Stimulated activated memory B cell treated with anti-CD40 and anti-IgM and Interleukin-4, amounts not matched to agents 10 μg/mL and 1 μg/mL and 100 μg/mL, for 72 hours (primary cell): ENCODE results near the gene WDSUB1.

Experiments used
- ATAC-seq: fragments of 150-1000 bp; cut with Tn5 transposase; 2 replicates; pipeline ENCODE4 v1.10.0; 2021
- H3K27ac Mint-ChIP-seq: one replicate; pipeline ENCODE4 v1.8.0; 2022; ENCODE audit warnings: mild to moderate bottlenecking, mixed read lengths
- H3K27me3 Mint-ChIP-seq: one replicate; pipeline ENCODE4 v1.8.0; 2022; ENCODE audit warnings: mixed read lengths
- H3K36me3 Mint-ChIP-seq: one replicate; pipeline ENCODE4 v1.8.0; 2022; ENCODE audit warnings: mixed read lengths
- H3K4me1 Mint-ChIP-seq: one replicate; pipeline ENCODE4 v1.8.0; 2022; ENCODE audit warnings: mixed read lengths
- H3K4me3 Mint-ChIP-seq: one replicate; pipeline ENCODE4 v1.8.0; 2022; ENCODE audit warnings: mild to moderate bottlenecking, moderate library complexity, mixed read lengths
- H3K9me3 Mint-ChIP-seq: one replicate; pipeline ENCODE4 v1.8.0; 2022; ENCODE audit warnings: mixed read lengths

Gene WDSUB1

GRCh38 chr2:159199761-159200465 lies 86.6 kb downstream of the WDSUB1 start:
- Mint-ChIP-seq H3K9me3 (no peaks in the 10 kb centered on the region), H3K36me3 (no peaks in the 10 kb centered on the region), H3K4me1 (peaks cover 13% of the 10 kb centered on the region), H3K4me3 (no peak overlapping the region), H3K27ac (no peak overlapping the region), H3K27me3 (peaks cover 12% of the 10 kb centered on the region)
- no peak for ATAC-seq

DNA sequence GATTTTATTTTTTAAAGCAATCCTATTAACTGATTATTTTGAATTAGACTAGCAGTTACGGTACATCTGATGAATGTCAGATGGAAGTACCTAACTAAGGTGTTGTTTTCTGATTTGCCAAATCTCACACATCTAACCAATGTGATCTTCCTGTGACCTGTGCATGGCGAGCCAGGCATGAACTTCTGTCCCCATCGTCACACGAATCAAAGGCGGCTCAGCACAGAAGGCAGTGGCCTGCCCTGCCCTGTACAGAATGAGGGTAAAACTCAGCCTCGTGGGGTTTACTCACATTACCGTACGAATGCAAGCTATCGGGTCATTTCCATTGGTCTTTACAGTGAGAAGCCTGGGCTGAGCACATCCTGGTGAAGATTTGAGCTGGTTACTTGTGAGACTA lies 87.3 kb downstream of the WDSUB1 start:
- ATAC-seq: no peak
- no peak overlapping the region for H3K27ac Mint-ChIP-seq
- H3K36me3 Mint-ChIP-seq: no peaks in the 10 kb centered on the region
- H3K9me3 Mint-ChIP-seq: no peaks in the 10 kb centered on the region
- H3K4me1 Mint-ChIP-seq: peaks cover 13% of the 10 kb centered on the region
- H3K27me3 Mint-ChIP-seq: peaks cover 12% of the 10 kb centered on the region
- no peak overlapping the region for H3K4me3 Mint-ChIP-seq

DNA sequence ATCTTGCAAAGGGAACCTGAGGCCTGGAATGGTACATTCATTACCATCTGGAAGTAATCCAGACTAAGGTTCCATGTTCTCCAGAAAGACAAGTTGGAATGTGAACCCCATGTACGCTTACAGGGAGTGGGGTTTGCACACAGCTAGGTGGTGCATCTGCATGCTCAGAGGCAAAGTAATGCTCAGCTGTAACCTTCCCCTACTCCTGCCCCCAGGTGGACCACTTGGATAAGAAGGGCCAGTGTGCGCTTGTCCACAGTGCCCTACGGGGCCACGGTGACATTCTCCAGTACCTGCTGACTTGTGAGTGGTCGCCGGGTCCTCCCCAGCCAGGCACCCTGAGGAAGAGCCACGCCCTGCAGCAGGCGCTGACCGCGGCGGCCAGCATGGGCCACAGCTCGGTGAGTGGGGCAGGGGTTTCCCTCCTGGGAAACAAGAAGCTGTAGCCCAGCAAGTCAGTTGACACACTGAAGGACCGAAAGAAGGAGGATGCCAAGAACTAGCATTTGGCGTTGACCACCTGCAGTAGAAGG lies 90.0 kb downstream of the WDSUB1 start:
- ATAC-seq: no peak
- H3K4me1 Mint-ChIP-seq: peaks cover 5% of the 10 kb centered on the region
- no peaks in the 10 kb centered on the region for H3K9me3 Mint-ChIP-seq
- H3K27me3 Mint-ChIP-seq: peaks cover 12% of the 10 kb centered on the region
- H3K4me3 Mint-ChIP-seq: no peak overlapping the region
- no peaks in the 10 kb centered on the region for H3K36me3 Mint-ChIP-seq
- H3K27ac Mint-ChIP-seq: no peak overlapping the region

- peaks cover 12% of the 10 kb centered on the region for H3K27me3 Mint-ChIP-seq
- no peak for ATAC-seq
- no peak overlapping the region for H3K27ac Mint-ChIP-seq
- H3K4me1 Mint-ChIP-seq: no peaks in the 10 kb centered on the region
- H3K9me3 Mint-ChIP-seq: no peaks in the 10 kb centered on the region
- no peaks in the 10 kb centered on the region for H3K36me3 Mint-ChIP-seq
- H3K4me3 Mint-ChIP-seq: no peak overlapping the region
Measured at GRCh38 chr2:159195697-159196096, 90.8 kb downstream of the WDSUB1 start.

GRCh38 chr2:159194241-159194640 lies 92.3 kb downstream of the WDSUB1 start:
- Mint-ChIP-seq H3K27me3 (peaks cover 12% of the 10 kb centered on the region), H3K9me3 (no peaks in the 10 kb centered on the region), H3K4me1 (no peaks in the 10 kb centered on the region), H3K27ac (no peak overlapping the region), H3K4me3 (no peak overlapping the region), H3K36me3 (no peaks in the 10 kb centered on the region)
- no peak for ATAC-seq

- no peak for ATAC-seq
- Mint-ChIP-seq H3K9me3 (no peaks in the 10 kb centered on the region), H3K36me3 (no peaks in the 10 kb centered on the region), H3K27me3 (peaks cover 12% of the 10 kb centered on the region), H3K4me3 (no peak overlapping the region), H3K4me1 (no peaks in the 10 kb centered on the region), H3K27ac (no peak overlapping the region)
Measured at GRCh38 chr2:159193791-159194190, 92.7 kb downstream of the WDSUB1 start.

- no peaks in the 10 kb centered on the region for H3K4me1 Mint-ChIP-seq
- no peak overlapping the region for H3K4me3 Mint-ChIP-seq
- peaks cover 12% of the 10 kb centered on the region for H3K27me3 Mint-ChIP-seq
- H3K27ac Mint-ChIP-seq: no peak overlapping the region
- no peaks in the 10 kb centered on the region for H3K36me3 Mint-ChIP-seq
- H3K9me3 Mint-ChIP-seq: no peaks in the 10 kb centered on the region
- ATAC-seq: no peak
Measured at GRCh38 chr2:159192371-159192918, 94.1 kb downstream of the WDSUB1 start.

- Mint-ChIP-seq H3K4me3 (no peak overlapping the region), H3K27ac (no peak overlapping the region), H3K27me3 (no peaks in the 10 kb centered on the region), H3K9me3 (no peaks in the 10 kb centered on the region), H3K4me1 (peaks cover 14% of the 10 kb centered on the region), H3K36me3 (no peaks in the 10 kb centered on the region)
- no peak for ATAC-seq
Measured at GRCh38 chr2:159188449-159188848, 98.1 kb downstream of the WDSUB1 start.

GRCh38 chr2:159187106-159187505 lies 99.4 kb downstream of the WDSUB1 start:
- no peak for ATAC-seq
- Mint-ChIP-seq H3K27me3 (no peaks in the 10 kb centered on the region), H3K4me3 (no peak overlapping the region), H3K36me3 (no peaks in the 10 kb centered on the region), H3K9me3 (no peaks in the 10 kb centered on the region), H3K27ac (no peak overlapping the region), H3K4me1 (peaks cover 14% of the 10 kb centered on the region)

- Mint-ChIP-seq H3K9me3 (no peaks in the 10 kb centered on the region), H3K27me3 (no peaks in the 10 kb centered on the region), H3K4me3 (no peak overlapping the region), H3K36me3 (no peaks in the 10 kb centered on the region), H3K27ac (no peak overlapping the region), H3K4me1 (peaks cover 14% of the 10 kb centered on the region)
- ATAC-seq: no peak
Measured at GRCh38 chr2:159186462-159186861, 100.0 kb downstream of the WDSUB1 start.
